Stimulated activated CD4-positive, alpha-beta T cell treated with anti-CD3 and anti-CD28 coated beads, Interleukin-1b, Interleukin-23, amount 100 ng/mL, for 24 hours (primary cell): Measurements from ENCODE around the gene MYO15A.

ENCODE experiments used
- DNase-seq, 4 experiments: peaks; one replicate each; pipeline ENCODE4 v3.0.0-alpha.2; 2020; ENCODE audit warnings: low read depth in 4 of 4, low spot score in 1 of 4

Gene MYO15A, protein sequence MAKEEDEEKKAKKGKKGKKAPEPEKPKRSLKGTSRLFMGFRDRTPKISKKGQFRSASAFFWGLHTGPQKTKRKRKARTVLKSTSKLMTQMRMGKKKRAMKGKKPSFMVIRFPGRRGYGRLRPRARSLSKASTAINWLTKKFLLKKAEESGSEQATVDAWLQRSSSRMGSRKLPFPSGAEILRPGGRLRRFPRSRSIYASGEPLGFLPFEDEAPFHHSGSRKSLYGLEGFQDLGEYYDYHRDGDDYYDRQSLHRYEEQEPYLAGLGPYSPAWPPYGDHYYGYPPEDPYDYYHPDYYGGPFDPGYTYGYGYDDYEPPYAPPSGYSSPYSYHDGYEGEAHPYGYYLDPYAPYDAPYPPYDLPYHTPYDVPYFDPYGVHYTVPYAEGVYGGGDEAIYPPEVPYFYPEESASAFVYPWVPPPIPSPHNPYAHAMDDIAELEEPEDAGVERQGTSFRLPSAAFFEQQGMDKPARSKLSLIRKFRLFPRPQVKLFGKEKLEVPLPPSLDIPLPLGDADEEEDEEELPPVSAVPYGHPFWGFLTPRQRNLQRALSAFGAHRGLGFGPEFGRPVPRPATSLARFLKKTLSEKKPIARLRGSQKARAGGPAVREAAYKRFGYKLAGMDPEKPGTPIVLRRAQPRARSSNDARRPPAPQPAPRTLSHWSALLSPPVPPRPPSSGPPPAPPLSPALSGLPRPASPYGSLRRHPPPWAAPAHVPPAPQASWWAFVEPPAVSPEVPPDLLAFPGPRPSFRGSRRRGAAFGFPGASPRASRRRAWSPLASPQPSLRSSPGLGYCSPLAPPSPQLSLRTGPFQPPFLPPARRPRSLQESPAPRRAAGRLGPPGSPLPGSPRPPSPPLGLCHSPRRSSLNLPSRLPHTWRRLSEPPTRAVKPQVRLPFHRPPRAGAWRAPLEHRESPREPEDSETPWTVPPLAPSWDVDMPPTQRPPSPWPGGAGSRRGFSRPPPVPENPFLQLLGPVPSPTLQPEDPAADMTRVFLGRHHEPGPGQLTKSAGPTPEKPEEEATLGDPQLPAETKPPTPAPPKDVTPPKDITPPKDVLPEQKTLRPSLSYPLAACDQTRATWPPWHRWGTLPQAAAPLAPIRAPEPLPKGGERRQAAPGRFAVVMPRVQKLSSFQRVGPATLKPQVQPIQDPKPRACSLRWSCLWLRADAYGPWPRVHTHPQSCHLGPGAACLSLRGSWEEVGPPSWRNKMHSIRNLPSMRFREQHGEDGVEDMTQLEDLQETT (N-terminal part only)

DNA sequence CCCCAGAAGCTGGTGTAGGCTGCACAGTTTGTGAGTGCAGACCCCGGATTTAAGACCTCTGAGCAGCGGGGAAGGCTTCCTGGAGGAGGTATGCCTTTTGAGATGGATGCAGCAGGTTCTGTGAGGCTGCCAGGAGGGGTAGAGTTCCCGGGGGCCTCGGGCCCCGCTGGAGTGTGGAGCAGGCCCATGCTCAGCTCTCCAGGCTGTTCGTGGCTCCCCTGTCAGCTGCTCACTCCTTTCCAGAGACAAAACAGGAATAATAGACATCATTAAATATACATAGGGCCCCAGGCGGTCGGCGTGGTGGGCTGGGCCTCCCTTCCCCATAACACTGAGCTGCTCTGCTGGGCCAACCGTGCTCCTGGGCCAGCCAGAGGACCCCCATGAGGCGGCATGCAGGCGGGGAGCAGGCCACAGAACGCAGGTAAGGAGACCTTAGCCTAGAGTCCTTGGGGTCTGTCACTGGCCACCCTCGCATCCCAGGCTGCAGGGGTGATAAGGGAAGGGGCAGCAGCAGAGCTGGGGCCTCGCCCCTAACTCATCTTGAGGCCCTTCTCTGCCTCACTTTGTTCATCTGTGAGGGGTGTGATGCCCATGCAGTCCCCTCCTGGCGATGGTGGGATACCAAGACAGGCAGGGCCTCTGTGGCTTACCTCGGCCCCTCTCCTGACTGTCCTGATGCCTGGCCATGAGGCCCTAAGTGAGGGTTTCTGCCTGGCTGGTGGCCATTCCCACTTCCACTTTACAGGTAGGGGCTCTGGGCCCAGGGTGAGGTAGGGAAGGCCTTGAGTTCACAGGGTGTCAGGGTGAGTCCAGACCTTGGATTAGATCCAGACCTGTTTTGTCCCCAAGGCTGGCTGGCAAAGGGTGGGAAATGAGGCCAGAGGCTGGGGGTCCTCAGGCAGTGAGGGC lies at the start of gene MYO15A:
MYO15A (plus strand) TSS at position 356 of the 912 bp plus-strand sequence. CDS start 10,045 bp downstream, outside the sequence.
- no peak for DNase-seq

DNA sequence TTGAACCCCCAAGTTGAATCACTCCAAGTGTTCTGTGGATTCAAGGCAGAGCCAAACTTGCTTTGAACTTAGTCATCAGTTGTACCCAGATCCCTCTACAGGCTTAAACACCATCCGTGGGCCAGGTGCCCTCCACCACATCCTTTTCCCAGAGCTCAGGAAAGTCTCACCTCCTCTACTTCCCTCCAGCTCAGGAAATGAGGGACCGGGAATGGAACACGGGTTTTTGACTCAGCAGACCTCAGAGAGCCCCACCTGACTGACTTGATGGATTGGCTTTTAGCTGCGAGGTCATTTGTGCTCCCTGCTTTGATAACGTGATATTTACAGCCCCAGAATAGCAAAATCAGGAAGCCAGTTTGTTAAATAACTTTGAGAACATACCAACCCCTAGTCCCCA lies 49.3 kb upstream of the MYO15A start:
- no peak for DNase-seq

DNA sequence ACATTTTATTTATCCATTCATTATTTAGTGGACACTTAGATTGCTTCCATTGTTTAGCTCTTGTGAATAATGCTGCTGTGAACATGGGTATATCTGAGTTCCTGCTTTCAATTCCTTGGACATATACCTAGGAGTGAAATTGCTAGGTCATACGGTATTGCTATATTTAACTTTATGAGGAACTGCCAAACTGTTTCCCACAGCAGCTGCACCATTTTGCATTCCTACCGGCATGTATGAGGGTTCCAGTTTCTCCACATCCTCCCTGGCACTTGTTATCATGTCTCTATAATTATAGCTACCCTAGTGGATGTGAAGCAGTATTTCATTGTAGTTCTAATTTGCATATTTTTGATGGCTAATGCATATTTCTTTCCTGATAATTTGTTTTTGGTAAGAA lies 44.5 kb upstream of the MYO15A start:
- DNase-seq: no peak

DNA sequence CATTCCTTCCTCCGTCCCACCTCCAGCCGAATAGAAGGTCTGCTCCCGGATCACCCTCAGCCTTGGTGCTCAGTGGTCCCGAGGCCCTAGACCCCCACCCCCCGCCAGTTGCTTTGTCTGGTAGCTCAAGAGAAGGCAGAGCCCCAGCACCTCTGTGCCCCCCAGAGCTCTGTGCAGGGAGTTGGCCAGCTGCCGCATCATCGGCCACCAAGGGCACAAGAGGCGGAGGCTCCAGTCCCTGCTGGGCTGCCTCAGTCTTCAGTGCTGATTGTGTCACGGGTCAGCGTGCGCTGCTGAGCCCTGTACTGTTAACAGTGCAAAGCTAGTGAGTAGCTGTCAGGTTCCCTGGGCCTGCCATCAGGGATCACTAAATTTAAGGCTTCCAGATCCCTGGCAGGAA lies 43.0 kb upstream of the MYO15A start:
- DNase-seq: no peak

DNA sequence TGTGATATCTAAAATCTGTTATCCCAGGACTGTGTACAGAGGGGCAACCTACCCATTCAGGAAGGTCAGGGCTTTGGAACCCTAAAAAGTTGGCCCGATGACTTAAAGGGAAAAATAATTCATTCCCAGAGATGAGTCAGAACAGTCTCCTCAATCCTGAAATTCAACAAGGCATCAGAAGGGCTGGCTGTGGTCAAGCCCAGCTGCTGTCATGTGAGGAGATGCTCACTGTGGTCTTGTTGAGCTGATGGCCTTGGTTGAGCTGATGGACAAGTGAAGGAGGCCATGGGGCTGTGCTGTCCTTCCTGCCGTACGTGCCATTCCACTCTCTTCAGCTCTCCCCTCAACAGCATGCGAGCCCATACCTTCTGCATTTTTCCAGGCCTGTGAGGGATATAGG lies 41.7 kb upstream of the MYO15A start:
- DNase-seq: no peak

DNA sequence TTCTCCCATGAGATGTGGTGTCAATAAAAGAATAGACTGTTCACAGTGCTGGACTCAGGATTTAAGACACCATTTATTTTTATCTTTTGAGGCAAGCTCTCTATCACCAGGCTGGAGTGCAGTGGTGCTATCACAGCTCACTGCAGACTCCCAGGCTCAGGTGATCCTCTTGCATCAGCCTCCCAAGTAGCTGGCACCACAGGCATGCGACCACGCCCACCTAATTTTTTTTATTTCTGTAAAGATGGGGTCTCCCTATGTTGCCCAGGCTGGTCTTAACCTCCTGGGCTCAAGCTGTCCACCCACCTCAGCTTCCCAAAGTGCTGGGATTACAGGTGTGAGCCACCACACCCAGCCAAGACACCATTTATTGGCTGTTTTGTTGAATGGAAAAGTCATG lies 39.5 kb upstream of the MYO15A start:
- no peak for DNase-seq

DNA sequence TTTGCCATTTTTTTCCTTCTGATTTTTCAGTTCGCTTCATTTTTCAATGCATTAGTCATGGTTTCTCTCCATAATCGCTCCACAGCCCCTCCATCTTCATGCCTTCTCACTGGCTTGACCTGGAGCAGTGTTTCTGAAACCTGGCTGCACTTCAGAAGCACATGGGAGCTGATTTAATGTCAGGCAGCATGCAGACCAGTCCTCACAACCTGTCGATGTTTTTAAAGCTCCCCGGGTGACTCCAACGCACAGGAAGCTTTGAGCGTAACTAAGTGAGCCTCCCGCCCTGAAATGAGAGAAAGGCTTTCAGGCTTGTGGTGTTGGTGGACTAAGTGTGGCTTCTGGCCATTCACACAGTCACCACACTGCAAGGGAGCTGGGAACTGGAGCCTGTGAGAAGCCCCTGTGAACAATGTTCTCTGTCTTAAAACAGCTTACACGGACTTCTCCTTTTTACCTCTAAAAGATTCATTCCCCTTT lies 37.7 kb upstream of the MYO15A start:
- DNase-seq: no peak

DNA sequence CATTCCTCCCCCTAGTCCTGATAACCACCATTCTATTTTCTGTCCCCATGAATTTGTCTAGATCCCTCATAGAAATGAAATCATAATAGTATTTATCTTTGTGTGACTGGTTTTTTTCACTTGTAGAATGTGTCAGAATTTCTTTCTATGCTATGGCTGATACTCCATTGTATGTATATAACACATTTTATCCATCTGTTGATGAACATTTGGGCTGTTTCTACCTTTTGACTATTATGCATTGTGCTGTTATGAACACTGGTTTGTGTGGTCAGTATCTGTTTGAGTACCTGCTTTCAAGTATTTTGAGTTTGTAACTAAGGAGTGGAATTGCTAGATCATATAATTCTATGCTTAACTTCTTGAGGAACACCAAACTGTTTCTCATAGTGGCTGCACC lies 36.8 kb upstream of the MYO15A start:
- no peak for DNase-seq

DNA sequence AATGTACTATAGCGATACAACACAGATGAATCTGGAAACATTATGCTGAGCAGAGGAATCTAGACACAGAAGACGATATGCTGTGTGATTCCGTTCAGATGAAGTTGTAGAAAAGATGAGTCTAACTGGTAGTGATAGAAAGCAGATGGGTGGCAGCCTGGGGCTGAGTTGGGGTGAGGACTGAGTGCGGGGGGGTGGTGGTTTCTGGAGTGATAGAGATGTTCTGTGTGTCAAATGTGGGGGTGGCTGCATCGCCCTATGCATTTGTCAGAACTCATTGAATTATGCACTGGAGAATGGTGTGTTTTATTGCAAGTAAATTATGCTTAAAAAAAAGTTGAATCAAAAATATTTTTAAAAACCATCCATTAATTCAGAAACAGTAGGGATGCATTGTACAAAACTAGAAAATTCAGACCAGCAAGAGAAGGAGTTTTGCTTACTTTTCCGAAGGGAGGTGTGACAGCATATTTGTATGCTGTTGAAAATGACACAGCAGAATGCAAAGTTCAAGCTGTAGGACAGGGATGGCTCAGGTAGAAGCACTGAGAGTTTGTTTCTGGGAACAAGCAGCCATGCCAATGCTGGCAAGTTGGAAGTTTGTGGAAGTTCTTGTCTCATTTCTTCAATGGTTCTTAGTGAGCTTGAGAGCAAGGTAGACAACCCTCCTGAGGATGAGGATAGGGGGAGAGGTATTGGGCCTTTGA lies 33.8 kb upstream of the MYO15A start:
- DNase-seq: no peak

DNA sequence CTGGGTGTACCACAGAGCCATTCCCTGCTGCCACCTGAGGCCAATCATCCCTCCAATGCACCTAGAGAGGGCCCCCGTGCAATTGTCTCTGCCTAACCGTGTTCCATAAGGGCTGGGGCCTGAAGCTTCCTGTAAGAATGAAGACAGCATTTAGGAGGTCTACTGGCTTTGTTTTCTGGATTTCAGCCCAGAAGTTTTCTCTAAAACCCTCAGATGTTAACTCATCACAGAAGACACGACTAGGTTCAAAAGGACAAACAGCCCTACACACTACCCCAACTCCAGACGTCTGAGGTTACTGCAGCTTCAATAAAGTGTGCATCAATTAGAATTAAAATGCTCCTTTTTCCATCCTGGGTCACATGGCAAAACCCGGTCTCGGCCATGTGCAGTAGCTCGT lies 31.6 kb upstream of the MYO15A start:
- no peak for DNase-seq

DNA sequence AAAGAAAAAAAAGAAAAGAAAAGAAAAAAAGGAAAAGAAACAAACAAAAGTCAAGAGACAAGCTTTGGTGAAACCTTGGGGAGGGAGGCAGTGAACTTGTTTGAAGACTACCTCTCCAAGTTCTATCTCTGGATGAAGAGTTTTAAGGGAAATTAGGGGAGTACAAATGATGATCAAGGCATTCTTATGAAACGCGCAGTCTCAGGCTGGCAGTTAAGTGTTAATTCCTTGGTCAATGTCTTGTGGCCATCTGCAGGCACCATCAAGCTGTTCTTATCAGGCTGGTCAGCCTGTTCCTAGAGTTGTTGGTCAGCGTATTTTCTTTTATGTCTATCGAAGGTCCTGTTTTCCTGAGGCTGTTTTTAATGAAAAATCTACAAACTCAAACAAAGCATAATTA lies 29.0 kb upstream of the MYO15A start:
- DNase-seq: no peak

DNA sequence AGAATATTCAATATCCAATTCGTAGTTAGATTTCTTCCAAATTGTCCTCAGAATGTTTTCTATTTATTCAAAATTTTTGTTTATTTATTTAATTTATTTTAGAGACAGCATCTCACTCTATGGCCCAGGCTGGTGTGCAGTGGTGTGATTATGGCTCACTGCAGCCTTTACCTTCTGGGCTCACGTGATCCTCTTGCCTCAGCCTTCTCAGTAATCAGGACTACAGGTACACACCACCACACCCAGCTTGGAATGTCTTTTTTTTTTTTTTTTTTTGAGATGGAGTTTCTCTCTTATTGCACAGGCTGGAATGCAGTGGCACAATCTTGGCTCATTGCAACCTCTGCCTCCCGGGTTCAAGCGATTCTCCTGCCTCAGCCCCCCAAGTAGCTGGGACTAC lies 24.3 kb upstream of the MYO15A start:
- DNase-seq: no peak

DNA sequence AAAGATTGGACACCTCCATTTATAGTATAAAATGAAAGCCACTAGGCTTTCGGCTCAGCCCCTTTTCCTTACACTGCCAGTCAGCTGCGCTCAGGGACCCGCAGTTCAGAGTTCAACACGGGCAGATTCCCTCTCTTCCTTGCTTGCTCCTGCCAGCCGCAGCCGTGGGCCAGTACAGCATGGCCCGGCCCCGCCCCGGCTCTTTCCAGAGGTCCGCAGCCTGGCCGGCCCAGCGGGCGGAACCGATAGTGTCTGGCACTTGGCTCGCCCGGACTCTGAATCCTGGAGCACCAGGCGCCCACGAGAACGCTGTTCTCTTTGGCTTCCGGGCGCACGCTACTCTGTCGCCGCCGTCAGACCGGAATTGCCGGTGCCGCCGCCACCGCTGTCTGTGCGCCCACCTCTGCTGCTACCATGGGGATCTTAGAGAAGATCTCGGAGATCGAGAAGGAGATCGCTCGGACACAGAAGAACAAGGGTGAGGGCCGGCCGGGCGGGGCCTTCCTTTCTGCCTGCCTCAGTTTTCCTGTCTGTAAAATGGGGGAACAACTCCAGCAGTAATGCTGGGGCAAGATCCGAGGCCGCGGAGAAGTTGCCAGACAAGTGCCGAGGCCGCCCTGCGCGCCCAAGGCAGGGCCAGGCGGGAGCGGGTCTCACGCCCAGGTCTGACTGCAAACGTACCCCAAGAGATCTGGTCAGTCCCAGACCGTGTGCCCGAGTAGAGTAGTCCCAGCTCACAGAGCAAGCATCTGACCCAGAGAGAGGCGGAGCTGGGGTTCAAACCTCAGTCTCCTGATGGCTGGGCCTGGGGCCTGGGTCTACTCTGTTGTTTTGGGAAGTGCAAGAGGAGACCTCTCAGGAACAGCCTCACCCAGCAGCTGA lies 20.7 kb upstream of the MYO15A start, which contains the start of gene DRG2:
DRG2 (plus strand) TSS at position 339 of the 882 bp plus-strand sequence; CDS start at position 415, 76 bp downstream.
- DNase-seq: peak; percentile 79 to 87 (median 83)

DNA sequence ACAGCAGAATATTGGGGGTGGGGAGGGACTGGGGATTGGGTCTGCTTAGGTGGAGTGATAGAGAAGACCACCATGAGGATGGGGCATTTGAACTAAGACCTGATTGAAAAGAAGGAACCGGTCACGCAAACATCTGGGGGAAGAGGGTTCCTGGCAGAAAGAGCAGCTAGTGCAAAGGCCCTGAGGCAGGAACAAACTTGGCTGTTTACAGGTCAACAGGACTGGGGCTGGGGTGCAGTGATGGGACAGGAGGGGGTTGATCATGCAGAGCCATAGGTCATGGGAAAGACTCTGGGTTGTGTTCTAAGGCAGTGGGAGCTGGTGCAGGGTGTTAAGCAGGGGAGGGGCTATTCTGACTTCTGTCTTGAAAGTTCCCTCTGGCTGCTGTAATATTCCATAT lies 18.9 kb upstream of the MYO15A start:
- DNase-seq: no peak

DNA sequence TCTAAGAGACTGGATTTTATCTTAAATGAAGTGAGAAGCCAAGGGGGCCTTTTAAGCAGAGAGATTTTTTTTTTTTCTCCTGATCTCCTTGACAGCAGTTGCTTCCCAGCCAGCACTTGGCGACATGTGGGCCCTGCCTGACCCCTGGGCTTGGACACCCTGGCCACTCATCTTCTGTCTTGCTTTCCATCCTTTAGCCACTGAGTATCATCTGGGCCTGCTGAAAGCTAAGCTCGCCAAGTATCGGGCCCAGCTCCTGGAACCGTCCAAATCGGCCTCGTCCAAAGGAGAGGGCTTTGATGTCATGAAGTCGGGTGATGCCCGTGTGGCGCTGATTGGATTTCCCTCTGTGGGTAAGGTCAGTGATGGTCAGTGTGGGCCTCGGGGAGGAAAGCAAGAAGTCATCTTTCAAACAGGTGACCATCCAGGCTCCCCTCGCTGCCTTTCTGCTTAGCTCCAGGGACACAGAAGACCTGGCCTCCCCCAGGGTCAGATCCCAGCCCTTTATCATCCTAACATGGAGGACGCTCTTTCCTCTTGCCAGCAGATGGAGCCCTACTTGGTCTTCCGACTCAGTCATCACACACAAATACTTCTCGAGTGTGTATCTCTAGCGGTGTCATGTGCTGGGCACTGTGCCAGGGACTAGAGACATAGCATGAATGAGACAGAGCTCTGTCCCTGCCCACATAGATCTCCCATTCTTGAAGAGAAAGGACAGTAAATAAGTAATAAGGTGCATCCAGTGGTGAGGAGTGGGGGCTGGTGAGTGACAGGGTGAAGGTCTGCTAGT lies 14.7 kb upstream of the MYO15A start:
- DNase-seq: no peak

DNA sequence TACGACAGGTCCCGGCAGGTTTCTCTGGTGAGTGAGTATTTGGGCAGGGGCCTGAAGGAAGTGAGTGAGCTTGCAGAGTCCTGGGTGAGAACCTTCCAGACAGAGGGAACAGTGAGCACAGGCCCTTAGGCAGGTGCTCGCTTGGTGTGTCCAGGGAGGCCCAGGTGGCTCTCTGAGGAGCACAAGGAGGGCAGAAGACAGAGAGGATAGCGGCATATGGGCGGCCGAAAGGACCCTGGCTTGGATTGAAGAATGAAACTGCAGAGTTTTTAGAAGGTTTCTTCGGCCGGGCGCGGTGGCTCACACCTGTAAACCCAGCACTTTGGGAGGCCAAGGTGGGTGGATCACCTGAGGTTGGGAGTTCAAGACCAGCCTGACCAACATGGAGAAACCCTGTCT lies 14.1 kb upstream of the MYO15A start:
- no peak for DNase-seq

DNA sequence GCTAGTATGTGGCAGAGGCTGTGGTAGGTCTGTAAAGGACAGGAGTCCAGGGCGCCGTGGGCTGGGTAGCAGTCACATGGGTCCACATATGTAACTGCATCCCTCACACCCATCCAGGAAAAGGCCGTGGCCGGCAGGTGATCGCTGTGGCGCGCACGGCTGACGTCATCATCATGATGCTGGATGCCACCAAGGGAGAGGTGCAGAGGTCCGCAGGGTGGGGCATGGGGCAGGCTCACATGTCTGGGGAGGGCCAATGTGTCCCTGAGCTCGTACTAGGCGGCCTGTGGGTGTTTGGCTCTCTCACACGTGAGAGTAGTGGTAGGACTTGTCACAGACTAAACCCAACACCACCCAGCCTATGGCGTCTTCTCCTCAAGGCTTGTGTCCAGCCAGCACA lies 9.0 kb upstream of the MYO15A start:
- DNase-seq: no peak

DNA sequence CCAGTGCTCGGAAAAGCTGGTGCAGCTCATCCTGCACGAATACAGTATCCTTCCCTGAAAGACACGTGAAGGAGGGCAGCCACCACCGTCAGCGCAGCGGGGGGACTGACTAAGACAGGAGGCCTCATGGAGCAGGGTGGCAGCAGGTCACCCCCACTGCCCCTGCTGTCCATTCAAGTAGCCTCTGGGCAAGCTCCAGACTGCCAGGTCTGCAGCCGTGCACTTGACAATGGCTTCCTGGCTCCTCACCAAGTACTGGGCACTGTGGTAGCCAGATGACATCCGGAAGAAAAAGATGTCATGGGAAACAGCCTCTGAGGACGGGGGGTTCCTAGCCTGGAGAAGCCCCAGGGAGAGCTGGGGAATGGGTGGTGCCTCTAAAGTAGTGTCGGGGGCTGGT lies 7.9 kb upstream of the MYO15A start:
- DNase-seq: no peak
